ENCODE results near the gene PLXNC1. TPM values are rescaled to one million over a fixed set of nuclear protein-coding genes. Genes with fewer than 3 reads are reported as not detected.

PLXNC1 gene
- total and polyA plus RNA-seq, 5 experiments from 2014 or later, result 2.9 to 9.4 (median 4.1) TPM

DNA sequence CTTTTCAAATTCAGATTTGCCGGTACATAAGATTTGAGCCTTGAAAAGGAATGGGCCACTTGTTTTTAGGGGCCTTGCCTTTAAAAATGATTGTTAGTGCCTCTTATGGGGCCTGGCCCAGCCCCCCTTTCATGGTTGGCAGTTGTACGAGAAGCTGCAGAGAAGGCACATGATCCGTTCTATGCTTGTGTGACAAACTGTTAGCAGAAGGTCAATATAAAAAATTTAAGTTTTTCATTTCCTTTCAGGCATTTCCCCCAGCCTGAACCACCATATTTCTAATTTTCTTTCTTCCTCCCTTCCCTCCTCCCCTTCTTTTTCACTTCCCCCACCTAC lies 119.1 kb downstream of the PLXNC1 start:
- Mint-ChIP-seq H3K27ac (peak overlapping the region in 3 of 10 donors; percentile 23 to 60 (median 41)), H3K27me3 (no peaks in the 10 kb centered on the region), H3K36me3 (peaks cover 3 to 39% (median 25%) of the 10 kb centered on the region in 3 donors), H3K4me1 (peaks cover 17 to 74% (median 56%) of the 10 kb centered on the region in 4 donors), H3K4me3 (no peak overlapping the region), H3K9me3 (no peaks in the 10 kb centered on the region)
- DNase-seq, result no peak
- POLR2A ChIA-PET, result no interaction called here
- no peak for ATAC-seq

DNA sequence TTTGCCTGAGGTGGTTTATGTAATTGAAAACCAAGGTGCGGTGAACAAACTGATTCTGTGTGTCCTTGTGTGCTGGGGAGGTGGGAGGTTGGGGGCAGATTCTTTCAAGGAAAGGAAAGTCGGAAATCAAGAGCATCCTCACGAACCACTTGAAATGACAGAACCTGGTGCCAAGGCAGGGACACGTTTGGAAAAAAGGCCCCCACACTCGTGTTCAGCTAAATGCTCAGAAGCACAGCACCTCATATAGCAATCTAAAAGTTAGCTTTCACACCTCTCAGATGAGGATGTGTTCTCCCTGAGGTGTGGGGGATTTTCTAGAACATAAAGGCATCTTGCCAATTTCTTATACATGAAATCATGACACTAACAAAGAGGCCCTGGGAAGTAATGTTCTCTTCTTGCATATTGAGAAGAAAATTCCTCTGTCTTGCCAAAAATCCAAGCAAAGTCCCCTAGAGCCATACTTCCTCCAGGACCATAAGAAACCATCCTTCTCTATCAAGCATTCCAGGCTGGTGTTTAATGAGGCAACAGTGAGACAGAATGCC lies 119.6 kb downstream of the PLXNC1 start:
- Mint-ChIP-seq H3K4me1 (peaks cover 15 to 69% (median 51%) of the 10 kb centered on the region in 4 donors), H3K9me3 (no peaks in the 10 kb centered on the region), H3K4me3 (peak overlapping the region in 1 of 10 donors; percentile 38), H3K36me3 (peaks cover 3 to 39% (median 28%) of the 10 kb centered on the region in 3 donors), H3K27me3 (no peaks in the 10 kb centered on the region), H3K27ac (peak overlapping the region in 3 of 10 donors; percentile 68 to 83 (median 74))
- DNase-seq (no peak), ATAC-seq (no peak)
- POLR2A ChIA-PET, result no interaction called here

DNA sequence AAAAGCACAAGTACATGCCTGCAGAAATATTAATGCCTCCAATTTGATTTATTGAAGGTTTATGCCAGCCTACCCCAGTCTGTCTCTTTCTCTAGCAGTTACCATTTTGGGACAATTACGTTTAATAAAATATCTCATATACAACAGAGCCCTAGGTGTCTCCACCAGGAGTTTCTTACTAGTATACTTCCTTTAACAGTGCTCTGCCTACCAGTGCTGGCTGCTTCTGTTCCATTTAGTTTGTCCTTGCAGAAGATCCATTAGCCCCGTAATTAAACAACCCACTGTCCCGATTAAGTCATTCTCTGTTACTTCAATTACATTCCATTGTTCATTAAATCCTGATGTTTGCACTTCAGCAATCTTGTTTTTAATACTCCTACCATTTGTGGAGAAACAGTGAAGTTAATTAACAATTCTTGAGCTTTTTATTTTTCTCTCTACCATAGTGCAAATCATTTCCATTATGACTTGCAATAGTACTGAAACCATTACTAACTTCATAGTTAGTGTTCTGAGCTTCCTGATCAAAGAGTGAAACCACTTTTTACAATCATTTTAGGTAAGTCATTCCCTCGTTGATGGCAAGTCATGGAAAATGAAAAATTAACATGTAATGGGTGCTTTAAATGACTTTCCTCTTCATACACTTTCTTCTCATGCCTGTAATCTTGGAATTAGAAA lies 121.1 kb downstream of the PLXNC1 start:
- H3K27ac Mint-ChIP-seq, result peak overlapping the region in 1 of 10 donors; percentile 39
- POLR2A ChIA-PET, result interaction anchor here (1.0 kb wide), 1 partner anchor 12 kb away, joined by 4 read pairs; no protein-coding TSS in a partner anchor
- H3K27me3 Mint-ChIP-seq, result no peaks in the 10 kb centered on the region
- H3K36me3 Mint-ChIP-seq, result peaks cover 3 to 41% (median 29%) of the 10 kb centered on the region in 3 donors
- H3K9me3 Mint-ChIP-seq, result peaks cover 0 to 2% (median 0%) of the 10 kb centered on the region in 9 donors
- H3K4me3 Mint-ChIP-seq, result peak overlapping the region in 1 of 10 donors; percentile 12
- ATAC-seq (no peak), DNase-seq (no peak)
- peaks cover 14 to 55% (median 41%) of the 10 kb centered on the region in 4 donors for H3K4me1 Mint-ChIP-seq

DNA sequence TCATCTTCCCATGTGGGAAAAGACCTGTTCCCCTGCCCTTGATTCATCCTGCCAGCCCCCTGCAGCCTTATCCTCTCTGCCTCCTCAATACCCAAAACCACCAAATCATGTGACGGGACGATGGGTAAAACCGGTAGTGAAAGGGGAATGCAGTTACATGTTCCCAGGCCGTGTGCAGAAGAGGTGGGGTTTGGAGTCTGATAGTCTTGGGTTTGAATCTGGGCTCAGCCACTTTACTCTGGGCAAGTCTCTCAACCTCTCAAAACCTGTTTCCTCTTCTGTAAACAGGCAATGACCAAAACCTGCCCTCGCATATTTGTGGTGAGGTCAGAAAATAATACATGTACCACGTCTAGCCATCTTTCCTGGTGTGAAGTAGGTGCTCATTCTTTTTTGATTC lies 123.0 kb downstream of the PLXNC1 start:
- POLR2A ChIA-PET, result no interaction called here
- DNase-seq (no peak), ATAC-seq (no peak)
- H3K27ac Mint-ChIP-seq, result peak overlapping the region in 1 of 10 donors; percentile 13
- no peaks in the 10 kb centered on the region for H3K27me3 Mint-ChIP-seq
- peaks cover 3 to 27% (median 17%) of the 10 kb centered on the region in 3 donors for H3K36me3 Mint-ChIP-seq
- peaks cover 0 to 2% (median 0%) of the 10 kb centered on the region in 9 donors for H3K9me3 Mint-ChIP-seq
- no peak overlapping the region for H3K4me3 Mint-ChIP-seq
- H3K4me1 Mint-ChIP-seq, result peaks cover 12 to 43% (median 33%) of the 10 kb centered on the region in 4 donors

DNA sequence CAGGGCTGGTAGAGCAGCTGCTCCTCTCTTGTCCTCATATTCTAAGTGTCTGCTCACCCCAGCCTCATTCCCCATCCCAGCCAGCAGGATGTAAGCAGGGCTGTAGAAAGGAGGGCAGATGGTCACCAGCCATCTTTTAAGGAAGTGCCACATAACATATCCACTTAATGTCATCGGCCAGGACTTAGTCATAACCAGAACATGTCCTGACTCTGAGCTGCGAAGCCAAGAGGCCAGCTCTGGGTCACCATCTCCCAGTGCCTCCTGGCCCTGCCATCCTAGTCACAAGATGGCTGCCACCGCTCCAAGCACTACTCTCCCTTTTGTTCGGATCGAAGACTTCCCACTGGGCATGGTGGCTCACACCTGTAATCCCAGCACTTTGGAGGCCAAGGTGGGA lies 123.9 kb downstream of the PLXNC1 start:
- no peak for DNase-seq
- no peak for ATAC-seq
- no peak overlapping the region for H3K4me3 Mint-ChIP-seq
- H3K4me1 Mint-ChIP-seq, result peaks cover 11 to 34% (median 26%) of the 10 kb centered on the region in 4 donors
- H3K36me3 Mint-ChIP-seq, result peaks cover 3 to 20% (median 14%) of the 10 kb centered on the region in 3 donors
- H3K27me3 Mint-ChIP-seq, result no peaks in the 10 kb centered on the region
- POLR2A ChIA-PET, result interaction anchor here (1.6 kb wide), 1 partner anchor 9 kb away, joined by 4 read pairs; no protein-coding TSS in a partner anchor
- H3K27ac Mint-ChIP-seq, result peak overlapping the region in 1 of 10 donors; percentile 66
- peaks cover 0 to 2% (median 0%) of the 10 kb centered on the region in 9 donors for H3K9me3 Mint-ChIP-seq

DNA sequence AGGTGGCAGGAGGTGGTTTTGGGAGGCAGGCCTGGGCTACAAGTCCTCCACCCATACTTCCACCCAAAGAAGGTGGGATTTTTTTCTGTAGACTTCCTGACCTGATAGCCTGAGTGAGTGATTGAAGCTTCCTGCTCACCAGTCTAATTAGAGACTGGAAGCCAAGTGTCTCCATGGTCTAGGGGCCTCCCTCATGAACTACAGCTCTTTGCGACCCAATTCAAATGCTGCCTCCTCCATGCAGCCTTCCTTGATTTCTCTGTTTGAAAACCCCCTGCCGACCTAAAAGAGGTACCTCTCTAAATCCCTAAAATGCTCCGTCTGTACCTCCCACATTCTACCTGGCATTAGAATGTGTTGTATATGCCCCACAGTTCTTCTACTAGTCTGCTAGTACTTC lies 124.9 kb downstream of the PLXNC1 start:
- peaks cover 0 to 2% (median 0%) of the 10 kb centered on the region in 9 donors for H3K9me3 Mint-ChIP-seq
- H3K27me3 Mint-ChIP-seq, result no peaks in the 10 kb centered on the region
- ATAC-seq, result no peak
- POLR2A ChIA-PET, result interaction anchor here (0.6 to 1.6 kb wide), 3 partner anchors 10 to 88 kb away, joined by 3 to 4 read pairs (median 4); no protein-coding TSS in a partner anchor
- peaks cover 3 to 16% (median 12%) of the 10 kb centered on the region in 3 donors for H3K36me3 Mint-ChIP-seq
- peak overlapping the region in 1 of 10 donors; percentile 26 for H3K27ac Mint-ChIP-seq
- peaks cover 12 to 28% (median 22%) of the 10 kb centered on the region in 4 donors for H3K4me1 Mint-ChIP-seq
- no peak overlapping the region for H3K4me3 Mint-ChIP-seq
- no peak for DNase-seq

DNA sequence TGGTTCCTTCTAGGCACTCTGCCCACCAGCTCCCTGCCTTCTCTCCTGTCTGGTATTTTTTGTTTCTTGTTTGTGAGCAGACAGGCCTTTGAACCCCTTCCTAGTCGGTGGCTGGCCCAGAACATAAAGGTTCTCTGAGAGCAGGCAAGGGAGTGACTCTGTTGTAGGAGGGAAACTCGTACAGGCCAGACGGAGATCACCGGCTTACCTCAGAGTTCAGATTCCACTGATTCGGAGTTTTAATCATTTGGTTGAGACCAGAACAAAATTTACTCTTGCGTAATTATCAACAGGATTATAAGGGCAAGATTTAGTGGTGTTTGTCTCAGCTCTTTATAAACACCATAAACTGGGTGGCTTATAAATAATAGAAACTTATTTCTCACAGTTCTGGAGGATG lies 128.3 kb downstream of the PLXNC1 start:
- H3K36me3 Mint-ChIP-seq, result peaks cover 1 to 26% (median 15%) of the 10 kb centered on the region in 3 donors
- no peak overlapping the region for H3K27ac Mint-ChIP-seq
- no peaks in the 10 kb centered on the region for H3K27me3 Mint-ChIP-seq
- ATAC-seq (no peak), DNase-seq (no peak)
- peaks cover 8 to 16% (median 9%) of the 10 kb centered on the region in 4 donors for H3K4me1 Mint-ChIP-seq
- POLR2A ChIA-PET, result no interaction called here
- H3K4me3 Mint-ChIP-seq, result no peak overlapping the region
- peaks cover 0 to 2% (median 0%) of the 10 kb centered on the region in 9 donors for H3K9me3 Mint-ChIP-seq

DNA sequence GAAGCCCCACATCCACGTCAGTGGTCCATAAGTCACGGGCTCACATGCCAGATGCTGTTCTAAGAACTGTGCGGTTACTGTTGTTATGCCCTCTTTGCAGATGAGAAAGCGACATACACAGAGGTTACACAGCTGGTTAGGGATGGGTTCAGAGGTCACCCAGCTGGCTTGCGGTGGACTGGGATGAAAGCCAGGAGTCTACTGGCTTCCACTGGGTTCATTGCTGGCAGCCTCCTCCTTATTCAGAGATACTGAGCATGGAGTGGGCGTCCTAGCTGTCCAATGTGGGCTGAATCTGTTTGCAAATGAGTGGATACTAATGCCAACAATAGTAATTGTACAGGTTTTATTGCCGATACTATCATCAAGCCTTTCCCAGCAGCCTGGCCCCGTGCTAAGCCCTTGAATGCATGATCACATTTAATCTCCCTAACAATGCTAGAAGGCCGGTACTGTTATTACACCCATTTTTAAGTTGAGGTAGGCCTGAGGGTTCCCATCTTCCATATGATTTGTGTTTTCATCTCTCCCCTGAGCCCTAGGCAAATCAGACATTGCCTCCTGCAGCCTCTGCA lies 129.1 kb downstream of the PLXNC1 start:
- no peak for DNase-seq
- POLR2A ChIA-PET, result no interaction called here
- Mint-ChIP-seq H3K36me3 (peaks cover 0 to 29% (median 14%) of the 10 kb centered on the region in 3 donors), H3K9me3 (peaks cover 0 to 2% (median 0%) of the 10 kb centered on the region in 9 donors), H3K4me1 (peaks cover 12 to 17% (median 14%) of the 10 kb centered on the region in 4 donors), H3K27ac (peak overlapping the region in 2 of 10 donors; percentile 2 to 47), H3K4me3 (no peak overlapping the region), H3K27me3 (no peaks in the 10 kb centered on the region)
- no peak for ATAC-seq

DNA sequence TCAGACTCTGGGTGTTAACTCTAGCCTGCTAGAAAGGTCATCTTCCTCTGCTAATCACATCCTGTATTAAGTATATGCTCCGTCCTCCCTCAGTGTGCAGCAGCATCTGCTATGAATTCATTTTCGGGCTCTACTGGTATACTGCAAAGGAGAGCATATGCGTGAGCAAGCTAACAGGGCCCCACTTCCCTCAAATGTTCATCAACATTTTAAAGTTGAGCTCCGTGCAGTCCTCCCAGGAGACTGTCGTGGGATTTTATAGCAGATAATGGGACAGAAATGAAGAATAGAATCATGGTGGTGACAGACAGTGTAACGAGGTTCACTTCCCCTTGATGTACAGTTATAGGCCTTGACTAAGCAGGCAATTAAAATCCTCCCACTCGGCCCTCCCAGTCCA lies 131.7 kb downstream of the PLXNC1 start:
- no peak for ATAC-seq
- POLR2A ChIA-PET, result no interaction called here
- H3K4me1 Mint-ChIP-seq, result peaks cover 22 to 27% (median 25%) of the 10 kb centered on the region in 4 donors
- H3K27ac Mint-ChIP-seq, result peak overlapping the region in 2 of 10 donors; percentile 17 to 20
- no peaks in the 10 kb centered on the region for H3K27me3 Mint-ChIP-seq
- no peaks in the 10 kb centered on the region for H3K9me3 Mint-ChIP-seq
- H3K4me3 Mint-ChIP-seq, result no peak overlapping the region
- no peak for DNase-seq
- H3K36me3 Mint-ChIP-seq, result peaks cover 0 to 46% (median 15%) of the 10 kb centered on the region in 3 donors

DNA sequence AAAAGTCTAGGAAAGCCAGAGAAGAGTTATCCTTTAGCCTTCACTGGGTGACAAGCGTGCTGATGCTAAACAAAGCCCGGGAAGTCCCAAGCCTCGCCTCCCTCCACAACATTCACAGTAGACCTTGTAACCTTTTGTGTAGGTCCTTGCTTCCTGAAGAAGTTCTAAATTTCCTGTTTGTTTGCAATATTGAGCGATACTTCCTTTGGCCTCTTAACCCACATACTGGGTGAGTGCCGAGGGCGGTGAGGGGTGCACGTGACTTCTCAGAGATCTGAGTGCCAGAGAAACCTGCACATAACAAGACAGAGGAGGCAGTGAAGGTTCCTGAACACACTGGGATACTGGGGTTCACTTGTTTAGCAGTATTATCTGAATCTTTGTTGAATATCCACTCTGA lies 134.3 kb downstream of the PLXNC1 start:
- Mint-ChIP-seq H3K9me3 (no peaks in the 10 kb centered on the region), H3K36me3 (peaks cover 0 to 57% (median 17%) of the 10 kb centered on the region in 3 donors), H3K27ac (peak overlapping the region; percentile 77 to 94 (median 84)), H3K4me1 (peaks cover 21 to 27% (median 23%) of the 10 kb centered on the region in 4 donors), H3K27me3 (no peaks in the 10 kb centered on the region), H3K4me3 (peak overlapping the region; percentile 2 to 84 (median 60))
- POLR2A ChIA-PET, result interaction anchor here (2.3 kb wide), 1 partner anchor 20 kb away, joined by 5 read pairs; no protein-coding TSS in a partner anchor
- DNase-seq (peak in 6 of 10 donors; percentile 16 to 48 (median 36)), ATAC-seq (peak; percentile 69 to 94)

DNA sequence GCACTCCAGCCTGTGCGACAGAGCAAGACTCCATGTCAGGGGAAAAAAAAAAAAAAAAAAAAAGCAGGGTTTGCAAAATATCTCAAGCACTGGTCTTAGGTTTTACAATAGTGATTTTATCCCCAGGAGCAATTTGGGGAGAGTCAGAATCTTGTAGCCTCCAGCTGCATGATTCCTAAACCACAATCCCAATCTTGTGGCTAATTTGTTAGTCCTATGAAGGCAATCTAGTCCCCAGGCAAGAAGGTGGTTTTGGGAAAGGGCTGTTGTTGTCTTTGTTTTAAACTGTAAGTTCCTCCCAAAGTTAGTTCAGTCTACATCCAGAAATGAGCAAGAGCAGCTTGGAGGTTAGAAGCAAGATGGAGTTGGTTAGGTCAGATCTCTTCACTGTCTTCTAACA lies 135.7 kb downstream of the PLXNC1 start:
- Mint-ChIP-seq H3K27me3 (no peaks in the 10 kb centered on the region), H3K4me3 (no peak overlapping the region), H3K36me3 (peaks cover 0 to 61% (median 17%) of the 10 kb centered on the region in 3 donors), H3K4me1 (peaks cover 18 to 24% (median 22%) of the 10 kb centered on the region in 4 donors), H3K9me3 (no peaks in the 10 kb centered on the region), H3K27ac (peak overlapping the region in 6 of 10 donors; percentile 14 to 93 (median 66))
- DNase-seq (no peak), ATAC-seq (no peak)
- POLR2A ChIA-PET, result interaction anchor here (2.3 kb wide), 1 partner anchor 21 kb away, joined by 5 read pairs; no protein-coding TSS in a partner anchor

DNA sequence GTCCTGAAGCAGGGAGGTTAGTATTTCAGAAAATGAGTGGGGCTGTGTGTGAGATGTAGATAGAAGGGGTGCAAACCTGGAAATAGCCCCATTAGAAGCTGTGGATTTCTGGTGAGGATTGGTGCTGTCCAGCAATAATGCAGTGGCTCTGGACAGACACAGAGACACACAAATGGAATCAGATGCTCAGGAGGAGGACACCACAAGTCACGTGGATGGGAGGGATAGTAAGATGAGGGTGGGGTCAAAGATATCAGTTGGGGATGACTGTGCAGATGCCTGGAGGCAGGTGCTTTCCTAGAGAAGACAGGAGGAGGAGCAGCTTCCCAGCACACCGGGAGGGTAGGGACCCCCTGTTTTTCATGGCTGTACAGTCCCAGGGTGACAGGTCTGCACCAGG lies 136.5 kb downstream of the PLXNC1 start:
- POLR2A ChIA-PET, result interaction anchor here (2.3 kb wide), 1 partner anchor 22 kb away, joined by 5 read pairs; no protein-coding TSS in a partner anchor
- peaks cover 18 to 24% (median 22%) of the 10 kb centered on the region in 4 donors for H3K4me1 Mint-ChIP-seq
- H3K36me3 Mint-ChIP-seq, result peaks cover 0 to 63% (median 15%) of the 10 kb centered on the region in 3 donors
- no peak overlapping the region for H3K4me3 Mint-ChIP-seq
- H3K27me3 Mint-ChIP-seq, result no peaks in the 10 kb centered on the region
- H3K9me3 Mint-ChIP-seq, result no peaks in the 10 kb centered on the region
- ATAC-seq (no peak), DNase-seq (no peak)
- peak overlapping the region in 4 of 10 donors; percentile 19 to 75 (median 50) for H3K27ac Mint-ChIP-seq
